ENCODE measurements around the gene NIM1K. TPM values are rescaled to one million over a fixed set of nuclear protein-coding genes. Genes with fewer than 3 reads are reported as not detected.
"Not testable (repeated sequence)": the region's sequence is repeated elsewhere in the genome, so short reads cannot be mapped to it uniquely, and the experiment has no call there.

Gene NIM1K
- total RNA-seq, 3 donors from 2014 or later = 0.58 to 1.0 (median 0.65) TPM

GRCh38 chr5:43298443-43298842 is 106.4 kb downstream of the NIM1K start:
- Mint-ChIP-seq H3K4me3 (no peak overlapping the region), H3K27me3 (ENCODE audit: low read depth) (no peaks in the 10 kb centered on the region), H3K4me1 (ENCODE audit: low read depth) (peaks cover 19% of the 10 kb centered on the region), H3K9me3 (no peaks in the 10 kb centered on the region), H3K36me3 (ENCODE audit: insufficient read depth) (peaks cover 61% of the 10 kb centered on the region)
- DNase-seq (no peak), ATAC-seq (no peak)

- ATAC-seq = no peak
- no peak overlapping the region for H3K4me3 Mint-ChIP-seq
- H3K36me3 Mint-ChIP-seq (ENCODE audit: insufficient read depth) = peaks cover 49% of the 10 kb centered on the region
- no peak for DNase-seq
- H3K27me3 Mint-ChIP-seq (ENCODE audit: low read depth) = no peaks in the 10 kb centered on the region
- peaks cover 34% of the 10 kb centered on the region for H3K4me1 Mint-ChIP-seq (ENCODE audit: low read depth)
- H3K9me3 Mint-ChIP-seq = no peaks in the 10 kb centered on the region
Observed at GRCh38 chr5:43300112-43300511, 108.1 kb downstream of the NIM1K start.

- Mint-ChIP-seq H3K27me3 (ENCODE audit: low read depth) (no peaks in the 10 kb centered on the region), H3K4me3 (no peak overlapping the region), H3K9me3 (no peaks in the 10 kb centered on the region), H3K4me1 (ENCODE audit: low read depth) (peaks cover 45% of the 10 kb centered on the region), H3K36me3 (ENCODE audit: insufficient read depth) (peaks cover 40% of the 10 kb centered on the region)
- DNase-seq (no peak), ATAC-seq (no peak)
Observed at GRCh38 chr5:43301653-43302091, 109.6 kb downstream of the NIM1K start.

- H3K4me1 Mint-ChIP-seq (ENCODE audit: low read depth) = peaks cover 48% of the 10 kb centered on the region
- H3K9me3 Mint-ChIP-seq = no peaks in the 10 kb centered on the region
- peaks cover 32% of the 10 kb centered on the region for H3K36me3 Mint-ChIP-seq (ENCODE audit: insufficient read depth)
- no peak overlapping the region for H3K4me3 Mint-ChIP-seq
- ATAC-seq (no peak), DNase-seq (no peak)
- no peaks in the 10 kb centered on the region for H3K27me3 Mint-ChIP-seq (ENCODE audit: low read depth)
Observed at GRCh38 chr5:43302481-43302880, 110.5 kb downstream of the NIM1K start.

GRCh38 chr5:43303242-43303641 is 111.2 kb downstream of the NIM1K start:
- Mint-ChIP-seq H3K4me1 (ENCODE audit: low read depth) (peaks cover 49% of the 10 kb centered on the region), H3K4me3 (no peak overlapping the region), H3K9me3 (no peaks in the 10 kb centered on the region), H3K27me3 (ENCODE audit: low read depth) (no peaks in the 10 kb centered on the region), H3K36me3 (ENCODE audit: insufficient read depth) (peaks cover 27% of the 10 kb centered on the region)
- DNase-seq (no peak), ATAC-seq (no peak)

GRCh38 chr5:43304525-43304924 is 112.5 kb downstream of the NIM1K start:
- no peaks in the 10 kb centered on the region for H3K27me3 Mint-ChIP-seq (ENCODE audit: low read depth)
- H3K9me3 Mint-ChIP-seq = no peaks in the 10 kb centered on the region
- H3K4me1 Mint-ChIP-seq (ENCODE audit: low read depth) = peaks cover 54% of the 10 kb centered on the region
- H3K36me3 Mint-ChIP-seq (ENCODE audit: insufficient read depth) = peaks cover 28% of the 10 kb centered on the region
- H3K4me3 Mint-ChIP-seq = peak overlapping the region; percentile 47
- no peak for DNase-seq
- peak; percentile 76 to 84 for ATAC-seq

GRCh38 chr5:43305948-43306565 is 114.0 kb downstream of the NIM1K start:
- DNase-seq (no peak), ATAC-seq (no peak)
- H3K4me1 Mint-ChIP-seq (ENCODE audit: low read depth) = peaks cover 60% of the 10 kb centered on the region
- no peaks in the 10 kb centered on the region for H3K9me3 Mint-ChIP-seq
- H3K27me3 Mint-ChIP-seq (ENCODE audit: low read depth) = no peaks in the 10 kb centered on the region
- peaks cover 28% of the 10 kb centered on the region for H3K36me3 Mint-ChIP-seq (ENCODE audit: insufficient read depth)
- H3K4me3 Mint-ChIP-seq = peak overlapping the region; percentile 42

- DNase-seq; H3K9me3 Mint-ChIP-seq; H3K27me3 Mint-ChIP-seq (ENCODE audit: low read depth); H3K4me3 Mint-ChIP-seq; ATAC-seq: not testable (repeated sequence)
- peaks cover 64% of the 10 kb centered on the region for H3K4me1 Mint-ChIP-seq (ENCODE audit: low read depth)
- peaks cover 27% of the 10 kb centered on the region for H3K36me3 Mint-ChIP-seq (ENCODE audit: insufficient read depth)
Observed at GRCh38 chr5:43306954-43307353, 114.9 kb downstream of the NIM1K start.

- Mint-ChIP-seq H3K9me3 (peaks cover 4% of the 10 kb centered on the region), H3K4me3 (peak overlapping the region; percentile 17), H3K4me1 (ENCODE audit: low read depth) (peaks cover 61% of the 10 kb centered on the region), H3K36me3 (ENCODE audit: insufficient read depth) (peaks cover 20% of the 10 kb centered on the region), H3K27me3 (ENCODE audit: low read depth) (no peaks in the 10 kb centered on the region)
- DNase-seq (no peak), ATAC-seq (no peak)
Observed at GRCh38 chr5:43309122-43309521, 117.1 kb downstream of the NIM1K start.

- DNase-seq = no peak
- Mint-ChIP-seq H3K9me3 (peaks cover 7% of the 10 kb centered on the region), H3K27me3 (ENCODE audit: low read depth) (no peaks in the 10 kb centered on the region), H3K36me3 (ENCODE audit: insufficient read depth) (peaks cover 20% of the 10 kb centered on the region), H3K4me1 (ENCODE audit: low read depth) (peaks cover 61% of the 10 kb centered on the region), H3K4me3 (peak overlapping the region; percentile 17)
- ATAC-seq = no peak
Observed at GRCh38 chr5:43309637-43310036, 117.6 kb downstream of the NIM1K start.

GRCh38 chr5:43312076-43312661 is 120.1 kb downstream of the NIM1K start:
- Mint-ChIP-seq H3K4me3 (peak overlapping the region; percentile 97), H3K36me3 (ENCODE audit: insufficient read depth) (peaks cover 18% of the 10 kb centered on the region), H3K4me1 (ENCODE audit: low read depth) (peaks cover 67% of the 10 kb centered on the region), H3K9me3 (peaks cover 10% of the 10 kb centered on the region), H3K27me3 (ENCODE audit: low read depth) (no peaks in the 10 kb centered on the region)
- DNase-seq (no peak), ATAC-seq (no peak)

GRCh38 chr5:43312699-43313034 is 120.6 kb downstream of the NIM1K start:
- Mint-ChIP-seq H3K4me1 (ENCODE audit: low read depth) (peaks cover 66% of the 10 kb centered on the region), H3K4me3 (peak overlapping the region; percentile 97), H3K27me3 (ENCODE audit: low read depth) (no peaks in the 10 kb centered on the region), H3K36me3 (ENCODE audit: insufficient read depth) (peaks cover 18% of the 10 kb centered on the region), H3K9me3 (peaks cover 10% of the 10 kb centered on the region)
- ATAC-seq = peak; percentile 1 to 4
- no peak for DNase-seq

- peaks cover 10% of the 10 kb centered on the region for H3K9me3 Mint-ChIP-seq
- H3K4me3 Mint-ChIP-seq = peak within 1 kb of the TSS; percentile 97
- DNase-seq = peak; percentile 97
- peaks cover 65% of the 10 kb centered on the region for H3K4me1 Mint-ChIP-seq (ENCODE audit: low read depth)
- peaks cover 18% of the 10 kb centered on the region for H3K36me3 Mint-ChIP-seq (ENCODE audit: insufficient read depth)
- H3K27me3 Mint-ChIP-seq (ENCODE audit: low read depth) = no peaks in the 10 kb centered on the region
- peak; percentile 89 to 91 for ATAC-seq
Observed at GRCh38 chr5:43313035-43313853, 121.2 kb downstream of the NIM1K start, which contains the start of gene HMGCS1. Gene HMGCS1, minus strand, starts transcription at chr5:43313412. Its CDS starts 14,447 bp downstream, at chr5:43298965.

GRCh38 chr5:43313854-43314457 is 121.9 kb downstream of the NIM1K start:
- H3K27me3 Mint-ChIP-seq (ENCODE audit: low read depth) = no peaks in the 10 kb centered on the region
- H3K4me1 Mint-ChIP-seq (ENCODE audit: low read depth) = peaks cover 65% of the 10 kb centered on the region
- DNase-seq (no peak), ATAC-seq (no peak)
- H3K36me3 Mint-ChIP-seq (ENCODE audit: insufficient read depth) = peaks cover 18% of the 10 kb centered on the region
- peak overlapping the region; percentile 97 for H3K4me3 Mint-ChIP-seq
- H3K9me3 Mint-ChIP-seq = peaks cover 10% of the 10 kb centered on the region
